ENCODE measurements around the gene SPG11.
A peak's percentile ranks its signal among the peaks of the same experiment; 100 is the strongest.
"Not testable (repeated sequence)": the region's sequence is repeated elsewhere in the genome, so short reads cannot be mapped to it uniquely, and the experiment has no call there.

The SPG11 gene

DNA sequence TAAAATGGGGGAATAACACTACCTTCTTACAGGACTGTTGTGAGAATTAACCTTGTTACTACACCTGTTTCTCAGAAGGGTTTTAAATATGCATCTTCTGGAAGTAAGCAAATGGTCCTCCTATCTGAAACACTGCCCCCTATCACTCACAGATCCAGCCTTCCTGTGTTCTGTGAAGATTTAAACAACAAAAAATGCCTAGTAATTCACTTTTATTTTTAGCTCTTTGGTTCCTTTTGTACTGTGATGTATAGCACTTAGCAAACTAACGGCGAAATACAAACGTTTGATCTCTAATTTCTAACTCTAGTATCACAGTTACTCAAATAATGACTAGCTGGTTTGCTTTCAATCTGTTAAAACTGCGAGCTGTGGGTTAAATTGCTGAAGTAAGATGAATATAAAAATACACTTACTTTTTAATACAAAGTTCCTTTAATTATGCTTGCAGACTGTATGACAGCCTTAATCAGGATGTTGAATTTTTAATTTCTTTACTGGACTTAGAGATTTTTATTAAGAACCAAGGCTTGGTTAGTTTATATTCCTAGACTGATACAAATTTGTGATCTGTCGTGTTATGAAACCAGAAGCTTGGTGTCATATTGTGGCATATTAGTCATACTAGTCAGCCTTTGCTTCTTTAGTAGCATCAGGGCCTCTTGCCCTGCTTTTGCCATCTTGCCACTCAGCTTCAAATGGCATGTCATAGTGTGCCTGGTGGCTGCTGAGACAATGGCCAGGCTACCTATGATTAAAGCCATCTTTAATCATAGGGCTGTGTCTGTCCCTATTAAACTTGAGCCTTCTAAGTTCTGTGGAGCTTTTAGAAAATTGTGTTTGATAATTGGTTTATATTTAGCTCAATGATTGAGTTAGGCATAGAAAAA is 117.3 kb downstream of the SPG11 start:
- Histone ChIP-seq H3K36me3 (ENCODE audit: control insufficient read depth, low read depth, low read length) (peaks cover 14% of the 10 kb centered on the region), H3K9ac (ENCODE audit: low read length) (no peak overlapping the region), H3K9me3 (ENCODE audit: control insufficient read depth, low read depth, low read length) (no peaks in the 10 kb centered on the region), H3K27ac (ENCODE audit: low read length) (no peak overlapping the region), H3K4me3 (ENCODE audit: low read length) (no peak overlapping the region), H3K4me1 (ENCODE audit: control insufficient read depth, low read depth, low read length) (no peaks in the 10 kb centered on the region), H3K27me3 (ENCODE audit: control insufficient read depth, insufficient read depth, low read length) (no peaks in the 10 kb centered on the region)

DNA sequence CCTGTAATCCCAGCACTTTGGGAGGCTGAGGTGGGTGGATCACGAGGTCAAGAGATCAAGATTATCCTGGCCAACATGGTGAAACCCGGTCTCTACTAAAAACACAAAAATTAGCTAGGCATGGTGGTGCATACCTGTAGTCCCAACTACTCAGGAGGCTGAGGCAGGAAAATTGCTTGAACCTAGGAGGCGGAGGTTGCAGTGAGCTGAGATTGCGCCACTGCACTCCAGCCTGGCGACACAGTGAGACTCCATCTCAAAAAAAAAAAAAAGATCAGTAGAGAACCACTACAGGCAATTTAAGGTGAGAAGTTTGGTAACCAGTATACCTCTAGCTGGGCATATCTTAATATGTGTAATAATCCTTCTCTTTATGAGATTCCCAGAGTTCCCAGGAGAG is 118.7 kb downstream of the SPG11 start:
- H3K4me3 ChIP-seq (ENCODE audit: low read length); H3K4me1 ChIP-seq (ENCODE audit: control insufficient read depth, low read depth, low read length); H3K27ac ChIP-seq (ENCODE audit: low read length); H3K27me3 ChIP-seq (ENCODE audit: control insufficient read depth, insufficient read depth, low read length); H3K9ac ChIP-seq (ENCODE audit: low read length); H3K9me3 ChIP-seq (ENCODE audit: control insufficient read depth, low read depth, low read length): not testable (repeated sequence)
- peaks cover 21% of the 10 kb centered on the region for H3K36me3 ChIP-seq (ENCODE audit: control insufficient read depth, low read depth, low read length)

DNA sequence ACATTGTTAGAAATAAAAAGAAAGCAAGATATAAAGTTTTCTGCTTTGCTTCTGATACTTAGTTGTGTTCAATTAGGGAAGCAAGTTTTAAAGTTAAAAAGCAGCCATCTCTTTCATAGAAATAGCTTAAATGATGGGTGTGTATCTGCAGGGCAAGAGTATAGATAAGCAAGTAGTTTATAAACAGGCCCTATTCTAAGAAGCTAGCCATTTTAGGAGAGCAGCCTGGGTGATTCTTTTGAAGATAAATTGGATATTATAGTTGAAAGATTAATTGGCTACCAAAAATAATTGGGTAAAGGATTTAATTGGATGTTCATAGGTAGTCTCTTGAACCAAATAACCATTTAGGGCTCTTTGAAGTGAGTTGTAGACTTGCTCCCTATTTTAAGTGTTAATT is 120.9 kb downstream of the SPG11 start:
- Histone ChIP-seq H3K9ac (ENCODE audit: low read length) (no peak overlapping the region), H3K36me3 (ENCODE audit: control insufficient read depth, low read depth, low read length) (peaks cover 16% of the 10 kb centered on the region), H3K27ac (ENCODE audit: low read length) (no peak overlapping the region), H3K9me3 (ENCODE audit: control insufficient read depth, low read depth, low read length) (no peaks in the 10 kb centered on the region), H3K4me1 (ENCODE audit: control insufficient read depth, low read depth, low read length) (no peaks in the 10 kb centered on the region), H3K27me3 (ENCODE audit: control insufficient read depth, insufficient read depth, low read length) (no peaks in the 10 kb centered on the region), H3K4me3 (ENCODE audit: low read length) (no peak overlapping the region)

DNA sequence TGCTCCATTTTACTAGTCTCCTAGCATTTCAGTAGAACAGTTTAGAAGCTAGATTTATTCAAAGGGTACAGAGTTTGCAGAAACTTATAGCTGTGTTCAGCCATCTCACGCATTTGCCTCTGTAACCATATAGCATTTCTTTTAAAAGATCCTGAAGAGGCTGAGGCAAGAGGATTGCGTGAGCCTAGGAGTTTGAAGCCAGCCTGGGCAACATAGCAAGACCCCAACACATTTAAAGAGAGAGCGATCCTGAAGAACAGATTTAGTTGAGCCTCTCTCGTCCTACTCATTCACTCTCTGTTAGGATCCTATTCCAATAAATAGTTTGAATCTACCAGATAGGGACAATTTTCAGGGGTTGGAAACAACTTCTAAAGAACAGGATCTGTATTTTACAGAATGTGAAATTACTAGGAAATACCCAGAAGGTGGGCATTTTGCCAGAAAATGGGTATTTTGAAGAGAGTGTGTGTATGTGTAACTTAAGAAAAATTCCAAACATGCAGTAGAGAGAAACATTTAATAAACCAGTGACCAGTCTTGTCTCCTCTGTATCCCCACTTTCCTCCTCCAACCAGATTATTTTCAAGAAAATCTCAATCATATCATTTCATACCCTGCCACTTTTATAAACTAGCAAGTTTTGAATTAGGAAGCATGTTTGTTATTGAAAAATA is 122.0 kb downstream of the SPG11 start:
- Histone ChIP-seq H3K4me1 (ENCODE audit: control insufficient read depth, low read depth, low read length) (no peaks in the 10 kb centered on the region), H3K27ac (ENCODE audit: low read length) (no peak overlapping the region), H3K27me3 (ENCODE audit: control insufficient read depth, insufficient read depth, low read length) (no peaks in the 10 kb centered on the region), H3K4me3 (ENCODE audit: low read length) (no peak overlapping the region), H3K9ac (ENCODE audit: low read length) (no peak overlapping the region), H3K36me3 (ENCODE audit: control insufficient read depth, low read depth, low read length) (peaks cover 16% of the 10 kb centered on the region), H3K9me3 (ENCODE audit: control insufficient read depth, low read depth, low read length) (no peaks in the 10 kb centered on the region)

DNA sequence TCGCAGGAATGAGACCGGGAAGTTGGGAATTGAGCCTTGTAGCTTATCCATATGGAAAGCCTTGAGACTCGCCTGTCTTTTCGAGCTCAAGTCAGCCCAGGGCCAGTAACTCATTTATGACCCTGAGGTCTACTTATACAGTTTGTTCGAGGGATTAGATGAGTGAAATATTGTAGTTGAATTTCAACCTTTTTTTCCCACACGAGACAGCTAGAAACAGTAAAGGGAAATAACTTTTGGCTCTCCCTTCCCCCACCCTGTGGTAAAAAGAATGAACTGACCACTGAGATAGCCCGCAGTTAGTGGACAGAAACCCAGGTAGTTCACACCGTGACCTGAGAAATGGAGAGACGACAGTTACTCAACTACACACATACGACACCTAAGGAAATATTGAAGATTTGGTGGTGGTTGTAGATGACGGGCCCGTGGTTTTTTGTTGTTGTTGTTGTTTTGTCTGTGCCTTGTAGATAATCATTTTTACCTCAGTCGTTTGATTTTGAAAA is 125.7 kb downstream of the SPG11 start:
- Histone ChIP-seq H3K9me3 (ENCODE audit: control insufficient read depth, low read depth, low read length) (no peaks in the 10 kb centered on the region), H3K9ac (ENCODE audit: low read length) (peak overlapping the region; percentile 90), H3K27ac (ENCODE audit: low read length) (peak overlapping the region; percentile 6), H3K4me3 (ENCODE audit: low read length) (peak overlapping the region; percentile 76), H3K36me3 (ENCODE audit: control insufficient read depth, low read depth, low read length) (peaks cover 16% of the 10 kb centered on the region), H3K4me1 (ENCODE audit: control insufficient read depth, low read depth, low read length) (no peaks in the 10 kb centered on the region), H3K27me3 (ENCODE audit: control insufficient read depth, insufficient read depth, low read length) (no peaks in the 10 kb centered on the region)

DNA sequence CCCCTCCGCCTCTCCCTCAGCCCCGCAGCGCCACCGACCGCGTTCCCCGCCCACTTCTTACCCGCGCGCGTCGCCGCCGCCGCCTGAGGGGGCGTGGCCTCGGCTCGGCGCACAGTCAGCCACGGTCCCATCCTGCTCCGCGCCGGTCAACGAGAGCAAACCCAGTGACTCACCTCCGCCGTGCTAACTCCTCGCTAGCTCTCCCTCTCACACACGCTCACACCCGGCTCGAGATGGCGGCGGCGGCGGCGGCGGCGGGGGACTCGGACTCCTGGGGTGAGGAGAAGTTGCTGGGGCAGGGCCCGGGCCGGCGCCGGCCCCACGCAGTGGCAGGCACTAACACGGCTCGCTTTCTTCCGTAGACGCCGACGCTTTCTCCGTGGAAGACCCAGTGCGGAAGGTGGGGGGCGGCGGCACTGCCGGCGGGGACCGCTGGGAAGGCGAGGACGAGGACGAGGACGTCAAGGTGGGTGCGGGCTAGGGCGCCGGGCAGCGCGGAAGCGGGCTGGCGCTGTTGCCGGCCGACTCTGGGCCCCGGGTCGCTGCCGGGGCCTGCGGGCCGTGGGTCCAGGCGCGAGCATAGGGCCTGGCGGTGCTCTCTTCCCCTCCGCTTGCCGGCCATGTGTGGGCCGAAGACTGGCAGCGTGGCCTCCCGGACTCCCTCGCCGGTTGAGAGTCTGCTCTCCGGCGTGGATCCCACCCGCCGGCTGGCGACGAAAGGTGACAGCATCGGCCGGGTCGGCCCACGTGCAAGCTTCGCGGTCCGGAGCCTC is 126.3 kb downstream of the SPG11 start, which contains the start of gene EIF3J:
Gene EIF3J, plus strand, starts transcription at position 186 of the 773 bp plus-strand sequence. Its CDS starts 48 bp downstream, at position 234.
- Histone ChIP-seq H3K27me3 (ENCODE audit: control insufficient read depth, insufficient read depth, low read length) (no peaks in the 10 kb centered on the region), H3K4me1 (ENCODE audit: control insufficient read depth, low read depth, low read length) (no peaks in the 10 kb centered on the region)

DNA sequence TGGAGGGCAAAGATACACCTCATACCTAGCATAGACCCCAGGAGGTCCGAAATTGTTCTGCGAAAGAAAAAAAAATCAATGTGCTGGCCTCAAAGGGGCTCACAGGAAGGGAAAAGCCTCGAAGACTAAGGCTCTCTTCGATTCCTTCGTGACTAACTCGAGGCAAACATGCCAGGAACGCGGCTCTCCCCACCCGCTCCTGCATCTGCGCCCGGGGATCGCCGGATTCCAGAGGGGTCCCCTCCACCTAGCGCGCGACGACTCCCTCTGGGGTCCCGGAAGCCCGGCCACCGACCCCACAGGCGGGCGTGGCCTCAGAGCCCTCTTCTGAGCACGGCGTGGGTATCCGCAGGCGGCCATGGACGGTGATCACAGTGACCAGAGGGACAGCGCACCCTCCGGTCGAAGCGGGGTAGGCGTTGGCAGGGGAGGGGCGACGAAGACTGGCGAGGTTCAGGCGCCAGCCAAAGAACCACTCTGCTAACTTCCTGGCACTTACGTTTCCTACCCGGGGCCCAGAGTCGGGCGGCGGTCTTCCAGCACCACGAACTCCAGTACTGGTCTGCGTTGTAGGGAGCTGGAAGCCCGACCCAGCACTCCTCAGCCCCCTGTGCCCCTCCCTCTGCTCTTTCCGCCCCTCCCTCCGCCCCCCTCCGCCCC is 127.0 kb downstream of the SPG11 start:
- H3K36me3 ChIP-seq (ENCODE audit: control insufficient read depth, low read depth, low read length), result peaks cover 12% of the 10 kb centered on the region
- H3K9me3 ChIP-seq (ENCODE audit: control insufficient read depth, low read depth, low read length), result no peaks in the 10 kb centered on the region
- H3K27ac ChIP-seq (ENCODE audit: low read length), result peak overlapping the region; percentile 88
- H3K4me1 ChIP-seq (ENCODE audit: control insufficient read depth, low read depth, low read length), result no peaks in the 10 kb centered on the region
- no peaks in the 10 kb centered on the region for H3K27me3 ChIP-seq (ENCODE audit: control insufficient read depth, insufficient read depth, low read length)
- H3K9ac ChIP-seq (ENCODE audit: low read length), result peak overlapping the region; percentile 88
- peak overlapping the region; percentile 96 for H3K4me3 ChIP-seq (ENCODE audit: low read length)

More for the DNA sequence above, 126.3 kb downstream of the SPG11 start, which contains the start of gene EIF3J:
- Histone ChIP-seq H3K4me3 (ENCODE audit: low read length) (peak within 1 kb of the TSS; percentile 96), H3K9me3 (ENCODE audit: control insufficient read depth, low read depth, low read length) (no peaks in the 10 kb centered on the region), H3K27ac (ENCODE audit: low read length) (peak within 1 kb of the TSS; percentile 88), H3K36me3 (ENCODE audit: control insufficient read depth, low read depth, low read length) (peaks cover 16% of the 10 kb centered on the region), H3K9ac (ENCODE audit: low read length) (peak within 1 kb of the TSS; percentile 90)

DNA sequence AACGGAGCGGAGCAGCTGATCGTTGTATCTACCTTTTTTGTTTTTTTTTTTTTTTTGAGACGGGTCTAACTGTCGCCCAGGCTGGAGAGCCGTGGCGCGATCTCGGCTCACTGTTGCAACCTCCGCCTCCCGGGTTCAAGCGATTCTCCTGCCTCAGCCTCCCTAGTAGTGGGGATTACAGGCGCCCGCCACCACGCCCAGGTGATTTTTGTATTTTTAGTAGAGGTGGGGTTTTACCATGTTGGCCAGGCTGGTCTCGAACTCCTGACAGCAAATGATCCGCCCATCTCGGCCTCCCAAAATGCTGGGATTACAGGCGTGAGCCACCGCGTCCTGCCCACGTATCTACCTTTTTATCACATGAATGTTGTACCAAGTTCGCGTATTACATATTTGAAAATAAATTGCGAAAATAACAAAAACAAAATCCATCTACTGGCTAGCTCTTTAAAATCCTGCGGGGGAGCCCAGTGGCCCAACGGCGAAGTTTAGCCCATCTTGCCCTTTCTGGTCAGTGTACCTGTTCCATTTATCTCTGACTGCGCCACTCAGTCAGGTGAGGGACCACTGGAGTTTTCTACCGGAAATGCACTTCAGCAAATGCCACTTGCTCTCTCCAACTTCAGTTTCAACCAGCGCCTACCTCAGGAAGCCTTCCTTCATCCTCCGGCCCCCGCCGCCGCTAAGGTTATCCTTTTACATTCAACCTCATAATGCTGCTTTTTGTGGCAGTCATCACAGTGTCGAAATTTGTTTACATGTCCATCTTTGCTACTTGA is 127.8 kb downstream of the SPG11 start:
- Histone ChIP-seq H3K9me3 (ENCODE audit: control insufficient read depth, low read depth, low read length) (no peaks in the 10 kb centered on the region), H3K9ac (ENCODE audit: low read length) (peak overlapping the region; percentile 88), H3K36me3 (ENCODE audit: control insufficient read depth, low read depth, low read length) (peaks cover 5% of the 10 kb centered on the region), H3K4me3 (ENCODE audit: low read length) (peak overlapping the region; percentile 96), H3K27me3 (ENCODE audit: control insufficient read depth, insufficient read depth, low read length) (no peaks in the 10 kb centered on the region), H3K4me1 (ENCODE audit: control insufficient read depth, low read depth, low read length) (no peaks in the 10 kb centered on the region), H3K27ac (ENCODE audit: low read length) (peak overlapping the region; percentile 88)

DNA sequence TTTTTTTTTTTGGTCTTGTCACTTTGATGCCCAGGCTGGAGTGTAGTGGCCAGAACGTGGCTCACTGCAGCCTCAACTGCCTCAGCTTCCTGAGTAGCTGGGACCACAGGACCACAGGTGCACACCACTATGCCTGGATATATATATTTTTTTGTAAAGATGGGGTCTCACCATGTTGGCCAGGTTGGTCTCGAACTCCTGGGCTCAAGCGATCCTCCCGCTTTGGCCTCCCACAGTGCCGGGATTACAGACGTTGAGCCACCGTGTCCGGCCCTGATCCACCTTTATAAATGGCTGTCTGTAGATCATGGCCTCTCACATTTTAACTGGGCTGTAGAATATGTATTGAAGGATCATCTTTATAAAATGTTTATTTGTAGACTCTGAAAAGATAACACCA is 128.4 kb downstream of the SPG11 start:
- no peak overlapping the region for H3K9ac ChIP-seq (ENCODE audit: low read length)
- no peaks in the 10 kb centered on the region for H3K9me3 ChIP-seq (ENCODE audit: control insufficient read depth, low read depth, low read length)
- H3K27me3 ChIP-seq (ENCODE audit: control insufficient read depth, insufficient read depth, low read length), result no peaks in the 10 kb centered on the region
- H3K4me1 ChIP-seq (ENCODE audit: control insufficient read depth, low read depth, low read length), result no peaks in the 10 kb centered on the region
- H3K27ac ChIP-seq (ENCODE audit: low read length), result no peak overlapping the region
- H3K4me3 ChIP-seq (ENCODE audit: low read length), result peak overlapping the region; percentile 96
- H3K36me3 ChIP-seq (ENCODE audit: control insufficient read depth, low read depth, low read length), result no peaks in the 10 kb centered on the region

DNA sequence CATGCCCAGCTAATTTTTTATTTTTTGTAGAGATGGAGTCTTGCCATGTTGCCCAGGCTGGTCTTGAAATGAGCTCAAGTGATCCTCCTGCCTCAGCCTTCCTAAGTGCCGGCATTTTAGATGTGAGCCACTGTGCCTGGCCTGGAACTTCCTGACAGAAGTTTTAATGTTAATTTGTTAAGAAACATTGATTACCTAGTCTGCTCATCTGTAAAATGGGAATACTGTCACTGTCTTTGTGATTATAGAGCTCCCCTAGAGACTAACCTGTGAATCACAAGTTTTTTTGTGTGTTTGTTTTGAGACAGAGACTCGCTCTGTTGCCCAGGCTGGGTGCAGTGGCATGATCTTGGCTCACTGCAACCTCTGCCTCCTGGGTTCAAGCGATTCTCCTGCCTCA is 130.8 kb downstream of the SPG11 start:
- no peak overlapping the region for H3K27ac ChIP-seq (ENCODE audit: low read length)

More for the DNA sequence above, 130.8 kb downstream of the SPG11 start:
- H3K27me3 ChIP-seq (ENCODE audit: control insufficient read depth, insufficient read depth, low read length), result no peaks in the 10 kb centered on the region
- no peaks in the 10 kb centered on the region for H3K9me3 ChIP-seq (ENCODE audit: control insufficient read depth, low read depth, low read length)
- H3K4me3 ChIP-seq (ENCODE audit: low read length), result no peak overlapping the region
- H3K9ac ChIP-seq (ENCODE audit: low read length), result no peak overlapping the region
- no peaks in the 10 kb centered on the region for H3K4me1 ChIP-seq (ENCODE audit: control insufficient read depth, low read depth, low read length)
- no peaks in the 10 kb centered on the region for H3K36me3 ChIP-seq (ENCODE audit: control insufficient read depth, low read depth, low read length)

Data from iPS-18a (cell line).